Testis (tissue), 5 donors: ENCODE data around the gene ARL17B. TPM values are rescaled to one million over a fixed set of nuclear protein-coding genes. Genes with fewer than 3 reads are reported as not detected.
A peak's percentile ranks its signal among the peaks of the same experiment; 100 is the strongest.
"Not testable (repeated sequence)": the region's sequence is repeated elsewhere in the genome, so short reads cannot be mapped to it uniquely, and the experiment has no call there.

Source experiments
- DNase-seq: peaks from one replicate; pipeline ENCODE4 v3.0.0-alpha.2; 2019
- H3K27ac ChIP-seq, 2 donors: fragments of 200-600 bp; sonication (generic); one replicate each; pipeline ENCODE4 v1.5.1; 2019
- H3K27me3 ChIP-seq: fragments of 200-600 bp; sonication (generic); one replicate; pipeline ENCODE4 v1.5.1; 2019
- H3K36me3 ChIP-seq: fragments of 200-600 bp; sonication (generic); one replicate; pipeline ENCODE4 v1.5.1; 2017; ENCODE audit warnings: low read depth; ENCODE audit errors: missing control alignments
- H3K4me1 ChIP-seq: fragments of 200-600 bp; sonication (generic); one replicate; pipeline ENCODE4 v1.5.1; 2019
- H3K4me3 ChIP-seq, 2 donors: fragments of 200-600 bp; sonication (generic); one replicate each; pipeline ENCODE4 v1.5.1; 2017 to 2019
- H3K9me3 ChIP-seq: fragments of 200-600 bp; sonication (generic); one replicate; pipeline ENCODE4 v1.5.1; 2017
- WGBS, 2 donors: methylation state at CpG; one replicate each; pipeline ENCODE4 v1.1.5; 2018; 5-methylcytosine and 5-hydroxymethylcytosine counted together
- intact Hi-C: fragments of 100-400 bp; cut with DNase I; formaldehyde crosslinking; loops from one replicate; pipeline ENCODE4 v1.15.1; 2023; ENCODE audit warnings: low total_unique reads
- long read RNA-seq, 2 donors: transcript quantifications; one replicate each; lab custom pipeline, GENCODE V29; 2026
- polyA plus RNA-seq: library from polyadenylated mRNA; stranded (reverse); fragments of 350-450 nt; fragmentation: Illumina TruSeq; extraction: RNeasy Lipid Tissue Mini Kit (QIAGEN cat#74804); gene quantifications from one replicate; pipeline ENCODE4 v1.2.3, GENCODE V29; 2014; ENCODE audit warnings: low read depth, low replicate concordance; ENCODE audit not compliant: insufficient read depth
- total RNA-seq, 2 donors: library from RNA; depleted of rRNA; stranded (reverse); fragments of >200 nt; gene quantifications; one replicate each; pipeline ENCODE4 v1.2.3, GENCODE V29; 2016

Gene ARL17B
- total RNA-seq, result 10 to 100 TPM in 1 of 2 donors, 1 to 10 TPM in 1; 8.8 to 17.8 TPM
- 4.0 TPM for polyA plus RNA-seq
- long read RNA-seq, donor 1, partial matches to known transcripts, result 0 of 2 reads
- long read RNA-seq, donor 1, other reads (novel, unspliced or antisense), result 0 of 2 reads
- long read RNA-seq, donor 2, result 0 reads

DNA sequence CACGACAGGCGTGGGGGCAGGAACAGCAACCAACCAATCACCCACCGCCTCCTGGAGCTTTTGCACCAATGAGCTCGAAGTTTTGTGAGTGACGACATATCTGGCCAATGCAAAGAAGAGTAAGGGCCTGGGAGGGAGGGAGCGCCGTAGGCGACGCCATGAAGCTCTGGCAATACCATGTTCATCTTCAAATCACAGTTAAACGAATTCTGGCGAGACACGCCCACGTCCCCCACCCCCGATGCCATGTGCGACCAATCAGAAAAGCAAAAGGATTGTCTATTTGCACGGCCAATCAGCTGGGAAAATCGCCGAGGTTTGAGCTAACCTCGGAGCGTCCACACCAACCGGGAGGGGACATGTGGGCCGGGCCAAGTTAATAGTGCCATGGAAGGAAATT, at the start of gene ARL17B:
ARL17B (minus strand) TSS at position 12 of the 400 bp plus-strand sequence. CDS start 3,369 bp downstream, outside the sequence.
- H3K27ac ChIP-seq, intact Hi-C loops, H3K9me3 ChIP-seq, H3K27me3 ChIP-seq, H3K36me3 ChIP-seq, H3K4me3 ChIP-seq, H3K4me1 ChIP-seq: not testable (repeated sequence)
- WGBS, 2 donors, result no CpG with 5 or more reads among the region's 22 CpGs
- peak; percentile 93 for DNase-seq

DNA sequence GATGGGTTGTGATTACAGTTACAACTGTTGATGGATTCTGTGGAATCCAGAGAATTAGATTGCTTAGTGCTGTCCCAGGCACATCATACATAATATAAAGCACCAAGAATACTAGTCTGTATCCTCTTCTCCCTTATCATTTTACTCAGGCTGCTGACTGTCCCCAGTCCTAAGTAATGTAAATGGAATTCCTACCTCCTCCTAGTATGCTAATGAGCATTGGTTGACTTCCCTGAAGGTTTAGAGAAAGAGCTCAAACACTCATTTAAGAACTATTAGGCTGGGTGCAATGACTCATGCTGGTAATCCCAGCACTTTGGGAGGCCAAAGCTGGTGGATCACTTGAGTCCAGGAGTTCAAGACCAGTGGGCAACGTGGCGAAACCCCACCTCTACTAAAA, 48.3 kb upstream of the ARL17B start:
- H3K4me1 ChIP-seq, H3K4me3 ChIP-seq, H3K36me3 ChIP-seq, H3K27me3 ChIP-seq, H3K9me3 ChIP-seq, H3K27ac ChIP-seq, DNase-seq, intact Hi-C loops: not testable (repeated sequence)
- WGBS, 2 donors, result no CpG with 5 or more reads among the region's 2 CpGs

DNA sequence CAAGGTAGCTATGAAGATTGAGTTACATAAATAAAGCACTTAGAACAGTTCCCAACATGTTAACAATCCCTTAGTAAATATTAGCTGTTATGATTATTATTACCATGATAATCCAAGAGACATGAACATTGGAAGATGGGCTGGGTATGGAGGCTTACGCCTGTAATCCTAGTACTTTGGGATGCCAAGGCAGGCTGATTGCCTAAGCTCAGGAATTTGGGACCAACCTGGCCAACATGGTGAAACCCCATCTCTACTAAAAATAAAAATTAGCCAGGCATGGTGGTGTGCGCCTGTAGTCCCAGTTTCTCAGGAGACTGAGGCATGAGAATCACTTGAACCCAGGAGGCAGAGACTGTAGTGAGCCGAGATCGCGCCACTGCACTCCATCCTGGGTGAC, 45.6 kb upstream of the ARL17B start:
- intact Hi-C loops, result not testable (repeated sequence)
- no CpG with 5 or more reads among the region's 5 CpGs for whole genome bisulfite sequencing, 2 donors

DNA sequence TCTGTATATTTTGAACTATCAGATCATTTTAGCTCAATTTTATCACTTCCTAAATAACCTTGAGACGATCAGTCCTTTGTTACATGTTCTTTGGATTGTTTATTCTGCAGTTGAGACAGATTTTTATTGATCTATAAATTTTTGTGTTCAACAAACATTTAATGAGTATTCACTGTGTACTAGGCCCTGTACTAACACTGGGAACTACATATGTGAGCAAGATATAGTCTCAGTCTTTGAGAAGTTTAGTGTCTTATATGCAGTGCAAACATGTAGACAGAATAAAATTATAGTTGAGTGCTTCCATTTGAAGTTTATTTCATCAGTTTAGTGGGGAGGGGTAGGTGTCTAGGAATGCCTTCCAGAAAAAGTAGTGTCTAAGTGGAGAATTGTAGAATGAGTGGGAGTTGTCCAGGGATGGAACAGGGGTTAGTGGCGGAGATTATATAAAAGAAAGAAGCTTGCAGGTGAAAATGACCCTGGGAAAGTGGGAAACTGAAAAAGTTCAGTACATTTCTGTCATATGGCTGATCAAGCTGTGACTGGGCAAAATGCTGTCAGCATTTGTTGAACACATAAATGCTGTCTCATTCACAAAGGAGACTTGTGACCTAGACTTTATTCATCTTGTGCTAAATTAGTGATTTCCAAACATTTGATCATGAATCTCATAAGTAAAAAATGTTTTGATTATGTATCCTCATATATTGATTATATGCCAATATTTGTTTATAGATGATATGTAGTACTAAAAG, 39.6 kb upstream of the ARL17B start:
- H3K4me3 ChIP-seq, H3K27ac ChIP-seq, intact Hi-C loops, H3K9me3 ChIP-seq, DNase-seq, H3K4me1 ChIP-seq, H3K36me3 ChIP-seq, H3K27me3 ChIP-seq: not testable (repeated sequence)
- WGBS, 2 donors, result 33 to 67% methylated on average over 1 of the region's 2 CpGs

More for the DNA sequence above, 45.6 kb upstream of the ARL17B start:
- not testable (repeated sequence) for H3K4me1 ChIP-seq, H3K9me3 ChIP-seq, H3K27me3 ChIP-seq, H3K4me3 ChIP-seq, H3K36me3 ChIP-seq, H3K27ac ChIP-seq, DNase-seq

DNA sequence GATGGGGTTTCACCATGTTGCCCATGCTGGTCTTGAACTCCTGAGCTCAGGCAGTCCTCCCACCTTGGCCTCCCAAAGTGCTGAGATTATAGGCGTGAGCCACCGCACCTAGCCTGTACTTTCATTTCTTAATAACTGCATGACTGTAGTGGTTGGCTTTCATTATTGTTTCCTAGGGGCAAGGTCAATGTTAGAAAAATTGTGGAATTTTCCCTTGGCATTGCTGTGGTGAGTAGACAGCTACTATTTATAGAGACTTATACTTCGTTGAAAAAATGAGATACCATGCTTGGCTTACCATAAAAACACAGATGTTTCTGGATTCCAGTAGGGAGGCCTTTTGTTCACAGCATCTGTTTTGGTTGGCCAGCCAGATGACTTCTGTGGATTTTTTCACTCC, 39.0 kb upstream of the ARL17B start:
- H3K4me1 ChIP-seq, H3K4me3 ChIP-seq, H3K27ac ChIP-seq, intact Hi-C loops, H3K9me3 ChIP-seq, H3K27me3 ChIP-seq, DNase-seq, H3K36me3 ChIP-seq: not testable (repeated sequence)
- WGBS, 2 donors, result 29% methylated on average over 1 of the region's 3 CpGs; no CpG with 5 or more reads in 1 of the 2 donors

DNA sequence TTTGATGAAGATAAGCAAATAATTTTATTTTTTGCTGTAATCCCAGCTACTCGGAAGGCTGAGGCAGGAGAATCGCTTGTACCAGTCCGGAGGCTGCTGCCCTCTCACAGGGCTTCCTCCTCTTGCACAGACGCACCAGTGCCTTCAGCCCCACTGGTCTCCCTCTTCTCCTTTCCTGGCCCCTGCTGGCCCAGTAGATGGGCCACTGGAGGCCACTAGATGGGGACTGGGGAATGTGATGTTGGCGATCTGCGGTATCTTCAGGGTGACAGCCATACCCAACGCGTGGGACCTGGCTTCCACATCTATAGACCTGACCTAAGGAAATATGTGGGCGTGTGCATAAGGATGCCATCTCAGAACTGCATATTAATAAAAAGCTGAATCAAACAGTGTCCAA, 38.4 kb upstream of the ARL17B start:
- DNase-seq, H3K27me3 ChIP-seq, H3K4me3 ChIP-seq, intact Hi-C loops, H3K9me3 ChIP-seq, H3K27ac ChIP-seq, H3K4me1 ChIP-seq, H3K36me3 ChIP-seq: not testable (repeated sequence)
- no CpG with 5 or more reads among the region's 9 CpGs for WGBS, 2 donors

DNA sequence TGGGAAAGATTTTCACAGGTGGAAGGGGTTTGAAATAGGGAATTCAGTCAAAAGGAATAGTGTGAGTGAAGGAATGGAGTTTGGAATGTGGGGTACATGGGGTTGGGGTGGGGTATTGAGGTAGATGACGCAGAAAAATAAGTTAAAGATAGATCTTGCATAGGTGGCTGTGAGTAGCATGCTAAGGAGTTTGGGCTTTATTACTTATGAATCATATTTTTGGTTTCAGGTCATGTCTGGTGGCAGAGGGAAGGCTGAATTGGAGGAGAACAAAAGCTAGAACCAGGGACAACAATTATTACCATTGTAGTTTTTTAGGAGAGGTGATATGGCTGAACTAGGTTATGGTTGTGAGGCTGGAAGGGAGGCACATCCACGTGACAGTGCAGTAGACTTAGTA, 34.7 kb upstream of the ARL17B start:
- H3K36me3 ChIP-seq, H3K4me1 ChIP-seq, H3K4me3 ChIP-seq, intact Hi-C loops, H3K27me3 ChIP-seq, H3K27ac ChIP-seq, DNase-seq, H3K9me3 ChIP-seq: not testable (repeated sequence)
- 80% methylated on average over 1 of the region's 2 CpGs; no CpG with 5 or more reads in 1 of the 2 donors for WGBS, 2 donors

DNA sequence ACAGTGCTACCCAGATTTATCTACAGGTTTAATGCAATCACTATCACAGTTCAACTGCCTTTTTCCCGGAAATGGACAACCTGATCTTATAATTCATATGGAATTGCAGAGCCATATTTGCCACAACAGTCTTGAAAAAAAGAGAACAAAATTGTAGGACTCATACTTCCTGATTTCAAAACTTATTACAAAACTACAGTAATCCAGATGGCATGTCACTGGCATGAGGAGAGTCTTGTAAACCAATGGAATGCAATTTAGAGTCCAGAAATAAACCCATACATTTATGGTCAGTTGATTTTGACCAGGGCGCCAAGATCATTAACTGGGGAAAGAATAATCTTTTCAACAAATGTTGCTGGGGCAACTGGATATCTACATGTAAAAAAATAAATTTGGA, 32.1 kb upstream of the ARL17B start:
- WGBS, 2 donors, result no CpG with 5 or more reads among the region's 2 CpGs
- H3K4me1 ChIP-seq, H3K36me3 ChIP-seq, H3K9me3 ChIP-seq, DNase-seq, intact Hi-C loops, H3K4me3 ChIP-seq, H3K27me3 ChIP-seq, H3K27ac ChIP-seq: not testable (repeated sequence)

DNA sequence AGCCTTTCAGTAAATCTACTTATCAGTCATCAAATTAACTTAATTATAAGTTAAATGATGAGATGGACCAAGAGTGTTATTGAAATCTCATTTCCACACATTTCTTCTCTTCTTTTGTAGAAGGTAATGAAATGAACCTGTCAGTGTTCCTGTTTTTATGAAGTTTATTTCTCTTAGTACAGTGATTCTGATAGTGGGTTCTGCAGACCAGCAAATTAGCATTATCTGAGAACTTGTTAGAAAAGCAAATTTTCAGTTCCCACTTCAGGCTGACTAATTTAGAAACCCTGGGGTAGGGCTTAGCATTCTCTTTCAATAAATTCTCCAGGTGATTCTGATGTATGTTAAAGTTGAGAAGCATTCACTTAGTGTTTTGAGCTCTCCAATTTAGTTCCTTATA, 23.9 kb upstream of the ARL17B start:
- H3K4me3 ChIP-seq, intact Hi-C loops, H3K36me3 ChIP-seq, H3K27ac ChIP-seq, H3K9me3 ChIP-seq, DNase-seq, H3K4me1 ChIP-seq, H3K27me3 ChIP-seq: not testable (repeated sequence)

DNA sequence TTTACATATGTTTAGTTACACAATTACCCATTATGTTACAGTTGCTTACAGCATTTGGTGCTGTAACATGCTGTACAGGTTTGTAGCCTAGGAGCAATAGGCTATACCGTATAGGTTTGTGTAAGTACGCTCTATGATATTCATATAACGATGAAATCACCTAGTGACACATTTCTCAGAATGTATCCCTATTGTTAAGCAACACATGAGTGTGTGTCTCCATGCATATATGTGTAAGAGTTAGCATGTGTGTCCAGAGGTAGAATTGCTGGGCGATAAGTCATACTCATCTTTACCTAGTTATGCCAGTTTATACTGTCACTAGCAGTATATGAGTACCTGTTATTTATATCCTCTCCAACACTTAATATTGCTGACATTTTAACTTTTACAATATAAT, 21.6 kb upstream of the ARL17B start:
- H3K4me1 ChIP-seq, H3K36me3 ChIP-seq, H3K9me3 ChIP-seq, H3K27me3 ChIP-seq, H3K27ac ChIP-seq, DNase-seq, H3K4me3 ChIP-seq, intact Hi-C loops: not testable (repeated sequence)
- 90 to 100% methylated on average over 3 of the region's 4 CpGs for WGBS, 2 donors

DNA sequence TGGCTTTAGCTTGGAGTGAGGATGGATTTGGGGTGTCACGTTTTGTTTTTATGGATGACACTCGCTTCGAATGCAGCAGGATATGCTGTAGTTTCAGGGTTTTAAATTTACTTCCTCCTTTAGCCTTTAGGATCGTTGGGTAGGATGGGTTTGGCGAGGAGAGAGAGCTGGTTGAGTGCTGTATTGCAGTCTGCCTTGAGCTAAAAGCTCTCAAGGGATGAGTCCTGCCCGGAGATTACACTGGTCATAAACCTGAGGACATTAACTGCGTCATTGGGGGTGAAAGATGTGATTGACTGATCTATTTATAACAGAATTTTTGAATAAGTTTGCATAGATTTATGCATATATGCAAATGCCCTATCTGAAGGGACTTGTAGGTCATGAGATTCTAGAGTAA, 11.9 kb upstream of the ARL17B start:
- DNase-seq, H3K27me3 ChIP-seq, H3K4me3 ChIP-seq, H3K4me1 ChIP-seq, H3K27ac ChIP-seq, H3K36me3 ChIP-seq, intact Hi-C loops, H3K9me3 ChIP-seq: not testable (repeated sequence)
- no CpG with 5 or more reads among the region's 7 CpGs for WGBS, 2 donors
